ENCODE measurements around the gene EVX1. TPM values are rescaled to one million over a fixed set of nuclear protein-coding genes. Genes with fewer than 3 reads are reported as not detected.

EVX1 gene
- total RNA-seq, 2 donors from 2014 or later = not detected

GRCh38 chr7:27196287-27196767 lies 46.3 kb upstream of the EVX1 start:
- H3K27ac ChIP-seq = no peak overlapping the region

GRCh38 chr7:27197137-27198042 lies 45.2 kb upstream of the EVX1 start:
- 15 to 25% methylated on average over 18 of the region's 18 CpGs for WGBS, 2 donors
- H3K4me3 ChIP-seq = no peak overlapping the region

More at GRCh38 chr7:27196287-27196767, 46.3 kb upstream of the EVX1 start:
- H3K9me3 ChIP-seq = no peaks in the 10 kb centered on the region
- H3K4me3 ChIP-seq = no peak overlapping the region
- intact Hi-C loops (cut with DNase I) = loop anchor here (5.0 to 10.0 kb wide), 4 partner anchors 378 to 898 kb away; no protein-coding TSS in a partner anchor
- peaks cover 44% of the 10 kb centered on the region for H3K4me1 ChIP-seq
- no peaks in the 10 kb centered on the region for H3K36me3 ChIP-seq (replicated peaks in 1 of 2; ENCODE audit: insufficient read depth in 1 of 2, low read depth in 2 of 2)
- 4% methylated on average over 6 of the region's 6 CpGs for WGBS, 2 donors
- no peak for ATAC-seq
- DNase-seq = peak; percentile 70 to 86 (median 80)
- peaks cover 0 to 92% of the 10 kb centered on the region in 2 donors for H3K27me3 ChIP-seq
- TF ChIP-seq, protein P1, sequence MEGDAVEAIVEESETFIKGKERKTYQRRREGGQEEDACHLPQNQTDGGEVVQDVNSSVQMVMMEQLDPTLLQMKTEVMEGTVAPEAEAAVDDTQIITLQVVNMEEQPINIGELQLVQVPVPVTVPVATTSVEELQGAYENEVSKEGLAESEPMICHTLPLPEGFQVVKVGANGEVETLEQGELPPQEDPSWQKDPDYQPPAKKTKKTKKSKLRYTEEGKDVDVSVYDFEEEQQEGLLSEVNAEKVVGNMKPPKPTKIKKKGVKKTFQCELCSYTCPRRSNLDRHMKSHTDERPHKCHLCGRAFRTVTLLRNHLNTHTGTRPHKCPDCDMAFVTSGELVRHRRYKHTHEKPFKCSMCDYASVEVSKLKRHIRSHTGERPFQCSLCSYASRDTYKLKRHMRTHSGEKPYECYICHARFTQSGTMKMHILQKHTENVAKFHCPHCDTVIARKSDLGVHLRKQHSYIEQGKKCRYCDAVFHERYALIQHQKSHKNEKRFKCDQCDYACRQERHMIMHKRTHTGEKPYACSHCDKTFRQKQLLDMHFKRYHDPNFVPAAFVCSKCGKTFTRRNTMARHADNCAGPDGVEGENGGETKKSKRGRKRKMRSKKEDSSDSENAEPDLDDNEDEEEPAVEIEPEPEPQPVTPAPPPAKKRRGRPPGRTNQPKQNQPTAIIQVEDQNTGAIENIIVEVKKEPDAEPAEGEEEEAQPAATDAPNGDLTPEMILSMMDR (IDR thresholded peaks at IDR 0.05) = peak; percentile 38 to 81 (median 76)
- TF ChIP-seq POLR2A (IDR thresholded peaks at IDR 0.05) = no peak

GRCh38 chr7:27198138-27198841 lies 44.3 kb upstream of the EVX1 start:
- TF ChIP-seq, protein P1 (IDR thresholded peaks at IDR 0.05) = no peak
- TF ChIP-seq POLR2A (IDR thresholded peaks at IDR 0.05) = no peak
- WGBS, 2 donors = 10 to 16% methylated on average over 29 of the region's 29 CpGs
- Histone ChIP-seq H3K4me1 (peaks cover 37% of the 10 kb centered on the region), H3K9me3 (no peaks in the 10 kb centered on the region), H3K27me3 (peaks cover 0 to 90% of the 10 kb centered on the region in 2 donors), H3K4me3 (no peak overlapping the region), H3K36me3 (replicated peaks in 1 of 2; ENCODE audit: insufficient read depth in 1 of 2, low read depth in 2 of 2) (no peaks in the 10 kb centered on the region), H3K27ac (no peak overlapping the region)
- DNase-seq (peak in 2 of 4 donors; percentile 5 to 8), ATAC-seq (no peak)
- intact Hi-C loops (cut with DNase I) = loop anchor here (5.0 to 10.0 kb wide), 4 partner anchors 377 to 897 kb away; no protein-coding TSS in a partner anchor

More at GRCh38 chr7:27197137-27198042, 45.2 kb upstream of the EVX1 start:
- TF ChIP-seq, protein P1 (IDR thresholded peaks at IDR 0.05) = no peak
- TF ChIP-seq POLR2A (IDR thresholded peaks at IDR 0.05) = no peak
- H3K4me1 ChIP-seq = peaks cover 46% of the 10 kb centered on the region
- ATAC-seq = no peak
- no peak overlapping the region for H3K27ac ChIP-seq
- no peaks in the 10 kb centered on the region for H3K36me3 ChIP-seq (replicated peaks in 1 of 2; ENCODE audit: insufficient read depth in 1 of 2, low read depth in 2 of 2)
- no peak for DNase-seq
- peaks cover 0 to 91% of the 10 kb centered on the region in 2 donors for H3K27me3 ChIP-seq
- intact Hi-C loops (cut with DNase I) = loop anchor here (5.0 to 10.0 kb wide), 4 partner anchors 377 to 897 kb away; no protein-coding TSS in a partner anchor
- no peaks in the 10 kb centered on the region for H3K9me3 ChIP-seq

- Histone ChIP-seq H3K9me3 (no peaks in the 10 kb centered on the region), H3K27me3 (peaks cover 0 to 90% of the 10 kb centered on the region in 2 donors), H3K4me3 (no peak overlapping the region), H3K4me1 (peaks cover 35% of the 10 kb centered on the region), H3K36me3 (replicated peaks in 1 of 2; ENCODE audit: insufficient read depth in 1 of 2, low read depth in 2 of 2) (no peaks in the 10 kb centered on the region), H3K27ac (no peak overlapping the region)
- WGBS, 2 donors = 2 to 8% methylated on average over 10 to 89 of the region's 93 CpGs
- intact Hi-C loops (cut with DNase I) = loop anchor here (5.0 to 10.0 kb wide), 4 partner anchors 376 to 896 kb away; no protein-coding TSS in a partner anchor
- DNase-seq (peak in 1 of 4 donors; percentile 13), ATAC-seq (peak; percentile 23)
- no peak for TF ChIP-seq POLR2A (IDR thresholded peaks at IDR 0.05)
- TF ChIP-seq, protein P1 (IDR thresholded peaks at IDR 0.05) = no peak
Measured at GRCh38 chr7:27198871-27199801, 43.5 kb upstream of the EVX1 start.

Data from body of pancreas (tissue), 4 donors.